CD4-positive, alpha-beta T cell treated with Interleukin-1 beta for 1 hour (primary cell): Measurements from ENCODE around the gene PPTC7.
"Not testable (repeated sequence)": the region's sequence is repeated elsewhere in the genome, so short reads cannot be mapped to it uniquely, and the experiment has no call there.

Source experiments
- DNase-seq, 2 donors: peaks; one replicate each; pipeline ENCODE4 v3.0.0-alpha.2; 2020 to 2022

PPTC7 gene

GRCh38 chr12:110585231-110585799 is 2.2 kb upstream of the PPTC7 start:
- DNase-seq, result peak in 1 of 2 donors; percentile 45

- DNase-seq, result peak; percentile 85 to 87
These were observed 612 bp downstream of the PPTC7 start for GRCh38 chr12:110582276-110583136.

GRCh38 chr12:110581931-110582275 is 1.2 kb downstream of the PPTC7 start:
- DNase-seq, result no peak

DNA sequence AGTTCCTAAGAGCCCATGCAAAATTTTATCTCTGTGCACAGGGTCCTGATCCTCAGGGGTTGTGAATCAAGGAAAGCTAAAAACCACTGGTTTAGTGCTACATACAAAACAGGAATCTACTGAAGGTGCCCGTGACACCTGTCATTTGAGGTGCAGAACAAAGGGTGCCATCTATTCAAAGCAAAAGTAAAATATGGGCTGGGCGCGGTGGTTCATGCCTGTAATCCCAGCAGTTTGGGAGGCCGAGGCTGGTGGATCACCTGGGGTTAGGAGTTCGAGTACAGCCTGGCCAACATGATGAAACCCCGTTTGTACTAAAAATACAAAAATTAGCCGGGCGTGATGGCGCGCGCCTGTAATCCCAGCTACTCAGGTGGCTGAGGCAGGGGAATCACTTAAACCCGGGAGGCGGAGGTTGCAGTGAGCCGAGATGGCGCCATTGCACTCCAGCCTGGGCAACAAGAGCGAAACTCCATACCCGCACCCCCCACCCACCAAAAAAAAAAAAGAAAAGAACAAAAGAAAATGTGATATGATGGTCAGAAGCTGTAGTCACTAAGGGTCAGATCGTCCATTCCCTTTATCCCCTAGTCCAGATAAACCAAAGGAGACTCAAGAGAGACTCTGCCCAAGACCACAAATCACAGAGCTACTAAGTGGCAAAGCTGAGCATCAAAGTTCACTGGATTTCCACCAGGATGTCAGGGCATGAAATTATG is 3.4 kb downstream of the PPTC7 start:
- DNase-seq, result no peak

- no peak for DNase-seq
These were observed 4.2 kb downstream of the PPTC7 start for GRCh38 chr12:110578694-110579534.

GRCh38 chr12:110577864-110578693 is 5.0 kb downstream of the PPTC7 start:
- peak in 1 of 2 donors; percentile 62 for DNase-seq

- DNase-seq, result no peak
These were observed 6.6 kb downstream of the PPTC7 start for GRCh38 chr12:110576504-110576903.

- no peak for DNase-seq
These were observed 7.8 kb downstream of the PPTC7 start for GRCh38 chr12:110575326-110575725.

DNA sequence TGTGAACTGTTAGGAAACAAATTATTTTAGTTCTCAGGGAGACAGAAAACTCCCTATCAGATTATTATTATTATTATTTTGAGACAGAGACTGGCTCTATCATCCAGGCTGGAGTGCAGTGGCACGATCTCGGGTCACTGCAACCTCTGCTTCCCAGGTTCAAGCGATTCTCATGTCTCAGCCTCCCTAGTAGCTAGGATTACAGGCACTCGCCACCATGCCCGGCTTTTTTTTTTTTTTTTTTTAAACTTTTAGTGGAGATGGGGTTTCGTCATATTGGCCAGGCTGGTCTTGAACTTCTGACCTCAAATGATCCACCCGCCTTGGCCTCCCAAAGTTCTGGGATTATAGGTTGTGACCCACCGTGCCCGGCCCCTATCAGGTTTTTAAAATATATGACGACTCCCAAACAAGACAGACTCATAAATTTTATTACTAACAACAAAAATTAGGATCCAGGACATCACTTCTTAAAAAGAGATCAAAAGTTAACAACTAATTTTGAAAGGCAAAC is 8.3 kb downstream of the PPTC7 start:
- DNase-seq, result not testable (repeated sequence)

DNA sequence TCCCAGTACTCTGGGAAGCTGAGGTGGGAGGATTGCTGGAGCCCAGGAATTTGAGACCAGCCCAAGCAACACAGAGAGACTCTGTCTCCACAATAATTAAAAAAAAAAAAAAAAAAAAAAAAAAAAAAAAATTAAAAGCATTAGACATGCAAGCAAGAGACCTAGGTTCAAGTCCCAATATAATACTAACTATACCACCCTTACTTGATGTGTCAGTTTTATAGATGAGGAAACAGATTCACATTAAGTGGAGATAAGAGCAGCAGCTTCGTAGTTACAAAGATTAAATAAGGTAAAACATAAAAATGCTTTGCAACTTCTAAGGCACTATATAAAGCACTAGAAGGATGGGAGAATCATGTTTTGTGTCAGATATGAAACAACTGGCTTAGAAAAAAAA is 9.1 kb downstream of the PPTC7 start:
- no peak for DNase-seq

- DNase-seq, result not testable (repeated sequence)
These were observed 12.3 kb downstream of the PPTC7 start for GRCh38 chr12:110570798-110571197.

- DNase-seq, result not testable (repeated sequence)
These were observed 13.3 kb downstream of the PPTC7 start for GRCh38 chr12:110569838-110570237.

DNA sequence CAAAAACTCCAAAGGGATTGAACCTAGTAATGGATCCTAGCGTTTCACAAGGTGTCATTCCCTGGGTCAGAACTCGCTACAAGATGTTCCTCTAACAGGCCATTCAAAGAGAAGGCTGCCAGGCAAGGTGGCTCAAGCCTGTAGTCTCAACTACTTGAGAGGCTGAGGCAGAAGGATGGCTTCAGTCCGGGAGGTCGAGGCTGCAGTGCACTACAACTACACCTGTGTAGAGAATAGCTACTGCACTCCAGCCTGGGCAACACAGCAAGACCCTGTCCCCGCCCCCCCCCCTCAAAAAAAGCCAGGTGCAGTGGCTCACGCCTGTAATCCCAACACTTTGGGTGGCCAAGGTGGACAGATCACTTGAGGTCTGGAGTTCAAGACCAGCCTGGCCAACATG is 14.4 kb downstream of the PPTC7 start:
- DNase-seq, result no peak

DNA sequence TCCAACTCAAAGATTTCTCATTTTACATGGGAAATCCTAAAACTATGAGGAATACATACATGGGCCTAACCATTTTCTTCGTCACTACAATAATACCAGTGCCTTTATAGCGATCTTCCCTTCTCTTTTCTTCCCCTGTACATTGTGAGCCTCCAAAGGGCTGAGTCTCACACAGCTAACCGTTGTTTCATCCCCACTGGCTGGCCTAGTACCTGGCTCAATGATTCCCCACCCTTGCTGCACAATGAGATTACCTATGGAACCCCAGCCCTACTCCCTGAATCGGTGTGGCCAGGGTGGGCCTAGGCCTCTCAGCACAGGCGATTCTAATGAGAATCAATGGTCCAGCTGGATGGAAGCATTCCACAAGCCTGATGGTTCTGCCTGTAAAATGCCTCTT is 16.1 kb downstream of the PPTC7 start:
- DNase-seq, result no peak

- DNase-seq, result no peak
These were observed 16.9 kb downstream of the PPTC7 start for GRCh38 chr12:110565894-110566871.

DNA sequence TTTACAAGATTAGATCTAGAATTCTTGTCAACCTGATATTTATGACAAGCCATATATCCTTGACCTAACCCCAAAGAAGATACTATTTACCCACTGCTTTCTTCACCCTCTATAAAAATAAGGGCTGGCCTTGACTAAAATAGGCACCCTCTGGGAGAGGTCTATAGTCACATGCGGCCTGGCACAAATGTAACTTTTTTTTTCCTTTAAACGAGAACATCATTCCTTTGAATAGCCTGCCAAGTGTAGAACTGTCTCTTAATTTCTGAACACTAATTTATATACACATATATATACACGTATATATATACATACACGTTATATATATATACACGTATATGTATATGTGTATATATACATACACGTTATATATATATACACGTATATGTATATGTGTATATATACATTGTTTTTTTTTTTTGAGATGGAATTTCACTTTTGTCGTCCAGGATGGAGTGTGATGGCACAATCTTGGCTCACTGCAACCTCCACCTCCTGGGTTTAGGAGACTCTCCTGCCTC is 18.6 kb downstream of the PPTC7 start:
- no peak for DNase-seq

DNA sequence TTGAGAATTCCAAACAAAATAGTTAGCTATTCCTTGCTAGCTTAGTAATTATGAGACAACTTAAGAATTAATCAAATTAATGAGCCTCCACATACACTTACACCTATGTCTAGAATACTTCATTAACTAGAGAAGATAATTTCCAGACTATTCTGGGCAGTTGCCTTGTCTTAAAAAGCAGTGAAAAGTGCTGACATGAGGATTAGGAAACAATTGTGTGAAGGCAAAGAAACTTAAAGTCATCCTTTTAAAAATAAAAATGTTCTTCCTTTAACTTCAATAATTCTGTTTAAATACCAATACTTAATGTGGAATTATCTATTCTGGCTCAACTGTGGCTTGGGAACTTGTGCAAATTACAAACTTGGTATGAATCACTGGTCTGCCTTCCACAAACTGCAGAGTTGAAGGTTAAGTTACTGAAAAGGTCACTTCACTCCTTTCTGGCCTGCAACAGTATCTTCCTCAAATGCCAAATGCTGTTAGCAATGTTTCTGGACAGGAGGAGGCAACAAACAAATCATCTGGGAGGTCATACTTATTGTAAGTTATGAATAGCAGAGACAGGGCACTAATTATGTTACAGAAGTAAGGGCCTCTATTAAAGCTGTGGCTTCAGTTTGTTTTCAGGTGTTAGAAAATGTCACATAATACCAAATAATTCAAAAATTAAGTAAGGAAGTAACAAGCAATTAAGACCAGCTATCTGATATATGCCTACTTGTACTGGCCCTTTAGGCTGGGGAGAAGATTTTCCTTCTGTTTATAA is 19.2 kb downstream of the PPTC7 start:
- no peak for DNase-seq

DNA sequence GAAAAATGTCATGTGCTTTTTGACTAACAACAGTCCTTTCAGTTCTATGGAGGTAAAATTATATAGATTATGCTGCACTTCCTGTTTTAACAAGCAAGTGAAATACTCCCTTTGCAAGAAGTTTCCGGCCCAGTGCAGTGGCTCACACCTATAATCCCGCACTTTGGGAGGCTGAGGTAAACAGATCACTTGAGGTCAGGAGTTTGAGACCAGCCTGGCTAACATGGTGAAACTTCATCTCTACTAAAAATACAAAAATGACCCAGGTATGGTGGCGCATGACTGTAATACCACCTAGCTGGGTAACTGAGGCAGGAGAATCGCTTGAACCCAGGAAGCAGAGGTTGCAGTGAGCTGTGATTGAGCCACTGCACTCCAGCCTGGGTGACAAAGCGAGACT is 20.7 kb downstream of the PPTC7 start:
- DNase-seq, result peak; percentile 66 to 78

DNA sequence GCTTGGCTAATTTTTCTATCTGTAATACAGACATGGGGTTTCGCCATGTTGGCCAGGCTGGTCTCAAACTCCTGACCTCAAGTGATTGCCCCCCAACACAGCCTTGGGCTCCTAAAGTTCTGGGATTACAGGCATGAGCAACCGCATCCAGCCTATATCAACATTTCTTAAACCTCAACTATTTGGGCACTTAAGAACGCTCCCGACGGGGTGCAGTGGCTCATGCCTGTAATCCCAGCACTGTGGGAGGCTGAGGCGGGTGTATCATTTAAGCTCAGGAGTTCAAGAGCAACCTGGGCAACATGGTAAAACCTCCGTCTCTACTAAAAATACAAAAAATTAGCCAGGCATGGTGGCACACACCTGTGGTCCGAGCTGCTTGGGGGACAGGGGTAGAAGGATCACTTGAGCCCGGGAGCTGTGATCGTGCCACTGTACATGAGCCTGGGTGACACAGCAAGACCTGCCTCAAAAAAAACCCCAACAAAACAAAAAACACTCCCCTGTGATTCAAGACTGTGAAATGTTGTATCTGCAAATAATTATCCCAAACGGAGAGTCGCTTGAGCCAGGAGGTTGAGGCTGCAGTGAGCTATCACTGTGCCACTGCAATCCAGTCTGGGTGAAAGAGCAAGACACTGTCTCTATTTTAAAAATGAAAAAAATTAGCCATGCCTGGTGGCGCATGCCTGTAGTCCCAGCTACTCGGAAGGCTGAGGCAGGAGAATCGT is 21.5 kb downstream of the PPTC7 start:
- no peak for DNase-seq
